ENCODE results near the gene C19orf47. TPM values are rescaled to one million over a fixed set of nuclear protein-coding genes. Genes with fewer than 3 reads are reported as not detected.

C19orf47 gene
- total RNA-seq, 1 experiment from 2014 or later = 14.9 TPM

GRCh38 chr19:40365613-40366401 is 17.6 kb upstream of the C19orf47 start:
- BruUV-seq (replicated peaks) = no TSS peak
- H3K27ac Mint-ChIP-seq (ENCODE audit: low read depth, unreplicated experiment) = no peak overlapping the region
- DNase-seq (ENCODE audit: unreplicated experiment) = no peak
- H3K9me3 Mint-ChIP-seq (ENCODE audit: unreplicated experiment) = no peaks in the 10 kb centered on the region
- POLR2A ChIA-PET = interaction anchor here (0.6 kb wide), 1 partner anchor 307 kb away, joined by 3 read pairs; no protein-coding TSS in a partner anchor
- CTCF ChIA-PET = interaction anchor here (0.5 kb wide), 1 partner anchor 49 kb away, joined by 3 read pairs; no protein-coding TSS in a partner anchor
- H3K4me1 Mint-ChIP-seq (ENCODE audit: insufficient read depth, unreplicated experiment) = no peaks in the 10 kb centered on the region
- H3K27me3 Mint-ChIP-seq (ENCODE audit: insufficient read depth, unreplicated experiment) = no peaks in the 10 kb centered on the region
- intact Hi-C loops (cut with micrococcal nuclease) = no loop called here
- H3K4me3 Mint-ChIP-seq (ENCODE audit: unreplicated experiment) = no peak overlapping the region
- no peak for TF ChIP-seq CTCF (IDR thresholded peaks at IDR 0.05; ENCODE audit: unreplicated experiment)
- H3K36me3 Mint-ChIP-seq (ENCODE audit: insufficient read depth, unreplicated experiment) = peaks cover 16% of the 10 kb centered on the region

- intact Hi-C loops (cut with micrococcal nuclease) = no loop called here
- H3K27ac Mint-ChIP-seq (ENCODE audit: low read depth, unreplicated experiment) = no peak overlapping the region
These were observed 16.8 kb upstream of the C19orf47 start for GRCh38 chr19:40365010-40365409.

GRCh38 chr19:40363069-40363468 is 14.9 kb upstream of the C19orf47 start:
- ChIA-PET CTCF (interaction anchor here (1.1 kb wide), 1 partner anchor 58 kb away, joined by 4 read pairs; no protein-coding TSS in a partner anchor), POLR2A (no interaction called here)
- no peaks in the 10 kb centered on the region for H3K9me3 Mint-ChIP-seq (ENCODE audit: unreplicated experiment)
- BruUV-seq (replicated peaks) = no TSS peak
- no peak overlapping the region for H3K4me3 Mint-ChIP-seq (ENCODE audit: unreplicated experiment)
- H3K27me3 Mint-ChIP-seq (ENCODE audit: insufficient read depth, unreplicated experiment) = no peaks in the 10 kb centered on the region
- no peak for TF ChIP-seq CTCF (IDR thresholded peaks at IDR 0.05; ENCODE audit: unreplicated experiment)
- DNase-seq (ENCODE audit: unreplicated experiment) = no peak
- peak overlapping the region; percentile 54 for H3K27ac Mint-ChIP-seq (ENCODE audit: low read depth, unreplicated experiment)
- no peaks in the 10 kb centered on the region for H3K4me1 Mint-ChIP-seq (ENCODE audit: insufficient read depth, unreplicated experiment)
- peaks cover 6% of the 10 kb centered on the region for H3K36me3 Mint-ChIP-seq (ENCODE audit: insufficient read depth, unreplicated experiment)
- intact Hi-C loops (cut with micrococcal nuclease) = no loop called here

More at GRCh38 chr19:40365010-40365409, 16.8 kb upstream of the C19orf47 start:
- Mint-ChIP-seq H3K4me1 (ENCODE audit: insufficient read depth, unreplicated experiment) (no peaks in the 10 kb centered on the region), H3K9me3 (ENCODE audit: unreplicated experiment) (no peaks in the 10 kb centered on the region), H3K36me3 (ENCODE audit: insufficient read depth, unreplicated experiment) (peaks cover 8% of the 10 kb centered on the region), H3K4me3 (ENCODE audit: unreplicated experiment) (no peak overlapping the region), H3K27me3 (ENCODE audit: insufficient read depth, unreplicated experiment) (no peaks in the 10 kb centered on the region)
- POLR2A ChIA-PET = interaction anchor here (0.6 kb wide), 2 partner anchors 186 to 306 kb away, joined by 3 read pairs; no protein-coding TSS in a partner anchor
- CTCF ChIA-PET = interaction anchor here (0.6 to 0.7 kb wide), 2 partner anchors 27 to 238 kb away, joined by 4 to 5 read pairs; no protein-coding TSS in a partner anchor
- TF ChIP-seq CTCF (IDR thresholded peaks at IDR 0.05; ENCODE audit: unreplicated experiment) = no peak
- DNase-seq (ENCODE audit: unreplicated experiment) = no peak
- no TSS peak for BruUV-seq (replicated peaks)

- no peaks in the 10 kb centered on the region for H3K4me1 Mint-ChIP-seq (ENCODE audit: insufficient read depth, unreplicated experiment)
- CTCF ChIA-PET = no interaction called here
- no peak overlapping the region for H3K4me3 Mint-ChIP-seq (ENCODE audit: unreplicated experiment)
- POLR2A ChIA-PET = no interaction called here
- no peak for DNase-seq (ENCODE audit: unreplicated experiment)
- H3K9me3 Mint-ChIP-seq (ENCODE audit: unreplicated experiment) = no peaks in the 10 kb centered on the region
- no peaks in the 10 kb centered on the region for H3K27me3 Mint-ChIP-seq (ENCODE audit: insufficient read depth, unreplicated experiment)
- intact Hi-C loops (cut with micrococcal nuclease) = no loop called here
- peaks cover 6% of the 10 kb centered on the region for H3K36me3 Mint-ChIP-seq (ENCODE audit: insufficient read depth, unreplicated experiment)
- BruUV-seq (replicated peaks) = no TSS peak
- no peak for TF ChIP-seq CTCF (IDR thresholded peaks at IDR 0.05; ENCODE audit: unreplicated experiment)
- H3K27ac Mint-ChIP-seq (ENCODE audit: low read depth, unreplicated experiment) = no peak overlapping the region
These were observed 14.0 kb upstream of the C19orf47 start for GRCh38 chr19:40362160-40362559.

Measured in MCF 10A (cell line).